ENCODE results near the gene C3orf49. TPM values are rescaled to one million over a fixed set of nuclear protein-coding genes. Genes with fewer than 3 reads are reported as not detected.

The C3orf49 gene
- total and polyA plus RNA-seq, 2 of the 13 experiments (the other 11 are each of a cell fraction or from before 2014, with no cell fraction given) = not detected

DNA sequence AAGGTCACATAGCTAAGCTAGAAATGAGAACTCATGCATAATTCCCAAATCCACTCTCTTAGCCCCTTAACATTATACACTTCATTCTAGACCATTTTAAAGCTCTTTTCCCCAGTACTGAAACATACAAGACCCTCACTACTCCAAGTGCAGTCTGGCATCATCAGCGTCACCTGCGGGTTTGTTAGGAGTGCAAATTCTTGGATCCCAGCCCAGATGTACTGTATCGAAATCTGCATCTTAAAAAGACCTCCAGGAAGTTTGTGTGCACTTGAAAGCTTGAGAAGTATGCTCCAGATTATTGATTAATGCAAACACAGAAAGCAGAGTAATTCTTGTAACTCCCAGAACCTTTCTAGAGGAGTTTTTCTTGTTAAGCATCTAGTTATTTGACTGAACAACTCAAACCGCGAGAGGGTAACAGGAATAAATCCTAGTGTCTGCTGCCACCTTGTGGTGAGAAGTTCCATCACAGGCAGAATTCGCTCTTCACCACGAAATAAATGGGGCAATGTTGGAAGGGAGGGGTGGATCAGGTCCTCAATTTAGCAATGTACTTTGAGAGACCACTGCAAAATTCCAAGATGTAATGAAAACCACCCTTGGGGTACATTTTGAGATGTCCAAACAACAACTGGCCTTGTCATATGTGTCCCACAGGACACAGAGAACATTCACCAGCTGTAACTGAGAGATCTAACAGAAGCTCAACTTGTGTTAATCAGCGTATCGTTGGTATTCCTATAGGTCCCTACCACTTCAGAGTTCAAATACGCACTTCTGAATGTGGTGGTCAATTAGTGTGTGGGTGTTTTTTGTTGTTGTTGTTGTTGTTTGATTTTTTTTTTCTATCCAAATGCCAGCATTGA, 583 bp upstream of the C3orf49 start:
- Histone ChIP-seq H3K9me3 (ENCODE audit: low read length) (no peaks in the 10 kb centered on the region), H3K27ac (ENCODE audit: extremely low read length, insufficient read depth, low read length) (no peak overlapping the region), H3K9ac (ENCODE audit: insufficient read depth, low read depth, low read length) (no peak overlapping the region), H3K4me2 (ENCODE audit: low read depth, low read length) (no peak overlapping the region), H3K4me3 (replicated peaks in 1 of 3; ENCODE audit: insufficient read depth in 1 of 3, low read depth in 2 of 3, low read length in 3 of 3) (no peak overlapping the region), H4K20me1 (ENCODE audit: insufficient read depth, low read length) (no peaks in the 10 kb centered on the region), H2AFZ (ENCODE audit: low read length) (no peak overlapping the region), H3K79me2 (ENCODE audit: insufficient read depth, low read length) (no peaks in the 10 kb centered on the region), H3K4me1 (ENCODE audit: insufficient read depth, low read length) (peaks cover 10% of the 10 kb centered on the region), H3K36me3 (replicated peaks in 1 of 2; ENCODE audit: control insufficient read depth in 1 of 2, insufficient read depth in 2 of 2, low read length in 2 of 2) (no peaks in the 10 kb centered on the region), H3K27me3 (ENCODE audit: control insufficient read depth in 1 of 2, insufficient read depth in 2 of 2, low read length in 2 of 2) (no peaks in the 10 kb centered on the region)
- intact Hi-C loops (cut with micrococcal nuclease; ENCODE audit: unreplicated experiment) = loop anchor here (1.0 to 2.0 kb wide), 3 partner anchors 453 to 1196 kb away; no protein-coding TSS in a partner anchor
- in situ Hi-C loops (cut with HindIII; ENCODE audit: extremely low pct_ligation_motif_present, low pct_unique_long_range_greater_than_20kb) = loop anchor here (5.0 to 25.0 kb wide), 2 partner anchors 466 to 1181 kb away; no protein-coding TSS in a partner anchor
- ChIA-PET CTCF (ENCODE audit: low intra/inter-chr PET ratio, low total read pairs) (interaction anchor here (0.8 to 2.6 kb wide), 3 partner anchors 453 to 469 kb away, joined by 5 to 35 read pairs (median 19); no protein-coding TSS in a partner anchor), POLR2A (no interaction called here)
- peak; percentile 78 for ATAC-seq
- no peak for TF ChIP-seq ZNF460 (CRISPR knock-in tag; IDR thresholded peaks at IDR 0.05; ENCODE audit: borderline replicate concordance)
- TF ChIP-seq RAD21 (CRISPR knock-in tag; IDR thresholded peaks at IDR 0.05) = peak; percentile 63; the same call in 1 of the 2 replicates
- peak; percentile 78 for TF ChIP-seq SMC3 (IDR thresholded peaks at IDR 0.05; ENCODE audit: low read length)
- TF ChIP-seq, protein P1, sequence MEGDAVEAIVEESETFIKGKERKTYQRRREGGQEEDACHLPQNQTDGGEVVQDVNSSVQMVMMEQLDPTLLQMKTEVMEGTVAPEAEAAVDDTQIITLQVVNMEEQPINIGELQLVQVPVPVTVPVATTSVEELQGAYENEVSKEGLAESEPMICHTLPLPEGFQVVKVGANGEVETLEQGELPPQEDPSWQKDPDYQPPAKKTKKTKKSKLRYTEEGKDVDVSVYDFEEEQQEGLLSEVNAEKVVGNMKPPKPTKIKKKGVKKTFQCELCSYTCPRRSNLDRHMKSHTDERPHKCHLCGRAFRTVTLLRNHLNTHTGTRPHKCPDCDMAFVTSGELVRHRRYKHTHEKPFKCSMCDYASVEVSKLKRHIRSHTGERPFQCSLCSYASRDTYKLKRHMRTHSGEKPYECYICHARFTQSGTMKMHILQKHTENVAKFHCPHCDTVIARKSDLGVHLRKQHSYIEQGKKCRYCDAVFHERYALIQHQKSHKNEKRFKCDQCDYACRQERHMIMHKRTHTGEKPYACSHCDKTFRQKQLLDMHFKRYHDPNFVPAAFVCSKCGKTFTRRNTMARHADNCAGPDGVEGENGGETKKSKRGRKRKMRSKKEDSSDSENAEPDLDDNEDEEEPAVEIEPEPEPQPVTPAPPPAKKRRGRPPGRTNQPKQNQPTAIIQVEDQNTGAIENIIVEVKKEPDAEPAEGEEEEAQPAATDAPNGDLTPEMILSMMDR (CRISPR knock-in tag; IDR thresholded peaks at IDR 0.05) = peak; percentile 84
- TF ChIP-seq NR1H2 (CRISPR knock-in tag; IDR thresholded peaks at IDR 0.05; ENCODE audit: borderline replicate concordance, low read depth) = no peak
- TF ChIP-seq STAG1 (CRISPR knock-in tag; IDR thresholded peaks at IDR 0.05) = peak; percentile 86
- DNase-seq (ENCODE audit: low spot score) = peak; percentile 37
- no TSS peak for BruUV-seq (replicated peaks)
- WGBS (ENCODE audit: low lambda C conversion rate) = 40% methylated on average over 10 of the region's 10 CpGs
- peak; percentile 92 for FAIRE-seq

Data from HepG2 (cell line).